Cardiac muscle cell (in vitro differentiated cells and primary cell): Measurements from ENCODE around the gene ATP8B2. TPM values are rescaled to one million over a fixed set of nuclear protein-coding genes. Genes with fewer than 3 reads are reported as not detected.
A peak's percentile ranks its signal among the peaks of the same experiment; 100 is the strongest.

Experiments used
- DNase-seq, 2 donors: peaks; one replicate each; pipeline versions ENCODE4 v3.0.0 to v3.0.0-alpha.2; 2010 to 2017; ENCODE audit warnings: low read depth in 1 of 2, low spot score in 1 of 2
- H3K27ac ChIP-seq: fragments of 200-600 bp; sonication (generic); 2 replicates; pipeline ENCODE4 v1.5.1; 2016
- H3K27me3 ChIP-seq: fragments of 200-600 bp; sonication (generic); 2 replicates; pipeline ENCODE4 v1.6.0; 2016; ENCODE audit warnings: control low read depth
- H3K36me3 ChIP-seq: fragments of 200-600 bp; sonication (generic); 2 replicates; pipeline ENCODE4 v1.5.1; 2016; ENCODE audit warnings: control low read depth
- H3K4me1 ChIP-seq: fragments of 200-600 bp; sonication (generic); 2 replicates; pipeline ENCODE4 v1.8.1; 2017; ENCODE audit warnings: low read depth, mild to moderate bottlenecking, mixed run types
- H3K4me3 ChIP-seq: fragments of 200-600 bp; sonication (generic); 2 replicates; pipeline ENCODE4 v1.5.1; 2016; ENCODE audit warnings: mild to moderate bottlenecking
- H3K9me3 ChIP-seq: fragments of 200-600 bp; sonication (generic); 2 replicates; pipeline ENCODE4 v1.5.1; 2017; ENCODE audit warnings: low read depth, mild to moderate bottlenecking, control low read depth
- CTCF ChIP-seq: IDR thresholded peaks from 2 replicates; pipeline ENCODE4 v1.5.1; 2012; ENCODE audit warnings: low read depth, mild to moderate bottlenecking, low read length
- polyA plus RNA-seq: library from polyadenylated mRNA; unstranded; fragments of >200 nt; fragmentation: Nextera tagmentation; extraction: Ambion mirVana; gene quantifications from 2 replicates; pipeline ENCODE4 v1.2.1, GENCODE V29; 2016
- total RNA-seq: library from RNA; depleted of rRNA; stranded (reverse); fragments of >200 nt; gene quantifications from 2 replicates; pipeline ENCODE4 v1.2.3, GENCODE V29; 2016

Gene ATP8B2
- total and polyA plus RNA-seq, 2 experiments from 2014 or later, result 13.5 to 116 TPM

- TF ChIP-seq CTCF, result no peak
- Histone ChIP-seq H3K9me3 (no peaks in the 10 kb centered on the region), H3K4me3 (no peak overlapping the region), H3K27ac (no peak overlapping the region), H3K4me1 (peaks cover 32% of the 10 kb centered on the region), H3K36me3 (no peaks in the 10 kb centered on the region), H3K27me3 (no peaks in the 10 kb centered on the region)
- DNase-seq, result no peak
Observed at GRCh38 chr1:154323493-154323892, 1.8 kb upstream of the ATP8B2 start.

GRCh38 chr1:154324241-154324640 lies 1.1 kb upstream of the ATP8B2 start:
- TF ChIP-seq CTCF, result no peak
- H3K36me3 ChIP-seq, result no peaks in the 10 kb centered on the region
- no peak overlapping the region for H3K27ac ChIP-seq
- peaks cover 37% of the 10 kb centered on the region for H3K4me1 ChIP-seq
- H3K27me3 ChIP-seq, result no peaks in the 10 kb centered on the region
- no peak for DNase-seq
- H3K9me3 ChIP-seq, result no peaks in the 10 kb centered on the region
- H3K4me3 ChIP-seq, result no peak overlapping the region

- H3K4me3 ChIP-seq, result peak overlapping the region; percentile 94
- peak overlapping the region; percentile 88 for H3K27ac ChIP-seq
- H3K4me1 ChIP-seq, result peaks cover 32% of the 10 kb centered on the region
- no peaks in the 10 kb centered on the region for H3K9me3 ChIP-seq
- peak; percentile 82 for TF ChIP-seq CTCF
- no peaks in the 10 kb centered on the region for H3K27me3 ChIP-seq
- H3K36me3 ChIP-seq, result peaks cover 4% of the 10 kb centered on the region
- peak; percentile 91 to 92 for DNase-seq
Observed at GRCh38 chr1:154325583-154326545, 539 bp downstream of the ATP8B2 start.

GRCh38 chr1:154326546-154327465 lies 1.5 kb downstream of the ATP8B2 start:
- Histone ChIP-seq H3K27me3 (no peaks in the 10 kb centered on the region), H3K27ac (peak overlapping the region; percentile 88), H3K4me3 (peak overlapping the region; percentile 94), H3K36me3 (peaks cover 13% of the 10 kb centered on the region), H3K9me3 (no peaks in the 10 kb centered on the region), H3K4me1 (peaks cover 27% of the 10 kb centered on the region)
- no peak for TF ChIP-seq CTCF
- DNase-seq, result peak in 1 of 2 donors; percentile 46

GRCh38 chr1:154327466-154328317 lies 2.4 kb downstream of the ATP8B2 start:
- TF ChIP-seq CTCF, result no peak
- Histone ChIP-seq H3K27me3 (no peaks in the 10 kb centered on the region), H3K4me3 (peak overlapping the region; percentile 28), H3K36me3 (peaks cover 22% of the 10 kb centered on the region), H3K27ac (peak overlapping the region; percentile 88), H3K4me1 (peaks cover 27% of the 10 kb centered on the region), H3K9me3 (no peaks in the 10 kb centered on the region)
- no peak for DNase-seq
